Adrenal gland (tissue), 12 donors: ENCODE measurements around the gene KCNS1. TPM values are rescaled to one million over a fixed set of nuclear protein-coding genes. Genes with fewer than 3 reads are reported as not detected.
A peak's percentile ranks its signal among the peaks of the same experiment; 100 is the strongest.
"Not testable (repeated sequence)": the region's sequence is repeated elsewhere in the genome, so short reads cannot be mapped to it uniquely, and the experiment has no call there.

ENCODE experiments used
- DNase-seq, 7 donors: peaks; one replicate each; pipeline ENCODE4 v3.0.0-alpha.2; 2019 to 2020
- H3K27ac ChIP-seq, 5 donors: fragments of 200-600 bp; sonication (generic) in 4 of 5; 1 replicate in 3 of 5; 2 replicates in 2 of 5; pipeline versions ENCODE4 v1.5.1 to v1.8.0; 2016 to 2020; ENCODE audit warnings: mild to moderate bottlenecking in 1 of 5
- H3K27me3 ChIP-seq: fragments of 200-600 bp; 2 replicates; pipeline ENCODE4 v1.8.0; 2021
- H3K36me3 ChIP-seq, 2 donors: fragments of 200-600 bp; replicated peaks in 1 of 2; 1 replicate in 1 of 2; 2 replicates in 1 of 2; pipeline versions ENCODE4 v1.5.1 to v1.8.0; 2018 to 2022
- H3K4me1 ChIP-seq, 2 donors: fragments of 200-600 bp; replicated peaks in 1 of 2; 1 replicate in 1 of 2; 2 replicates in 1 of 2; pipeline versions ENCODE4 v1.5.1 to v1.8.0; 2018 to 2021
- H3K4me3 ChIP-seq, 4 donors: fragments of 200-600 bp; sonication (generic) in 3 of 4; one replicate each; pipeline ENCODE4 v1.5.1; 2016 to 2018
- H3K9me3 ChIP-seq, 3 donors: fragments of 200-600 bp; sonication (generic) in 1 of 3; replicated peaks in 1 of 3; 1 replicate in 2 of 3; 2 replicates in 1 of 3; pipeline versions ENCODE4 v1.5.1 to v1.8.0; 2016 to 2021
- POLR2A ChIP-seq, 2 donors: fragments of 450-650 bp; IDR thresholded peaks; one replicate each; pipeline ENCODE4 v1.6.1; 2017; ENCODE audit warnings: antibody characterized with exemption in 2 of 2, mild to moderate bottlenecking in 2 of 2, moderate library complexity in 1 of 2
- WGBS, 4 donors: extraction: QIAGEN DNeasy Blood & Tissue Kit in 2 of 4; methylation state at CpG; one replicate each; pipeline versions ENCODE4 v1.1.5 to v1.1.7; 2013 to 2017; 5-methylcytosine and 5-hydroxymethylcytosine counted together
- intact Hi-C, 2 donors: fragments of 100-400 bp; cut with DNase I; formaldehyde crosslinking; loops; one replicate each; pipeline versions ENCODE4 v1.14.1 to v1.15.0; 2022 to 2023
- polyA plus RNA-seq, 3 donors: library from polyadenylated mRNA; stranded (reverse); fragments of 200-250 nt in 2 of 3; fragments of 350-450 nt in 1 of 3; fragmentation: Illumina TruSeq in 1 of 3; extraction: RNeasy Lipid Tissue Mini Kit (QIAGEN cat#74804) in 1 of 3; gene quantifications; one replicate each; pipeline ENCODE4 v1.2.3, GENCODE V29; 2013 to 2014
- total RNA-seq, 9 donors: library from RNA; depleted of rRNA in 4 of 9; stranded (reverse); fragments of >200 nt in 4 of 9; fragments of 120-200 nt in 1 of 9; fragmentation: NEBNext Ultra II Directional in 1 of 9; extraction: Animal tissue kit (Norgen Biotek cat#: 25700) in 1 of 9; gene quantifications; one replicate each; pipeline versions ENCODE4 v1.1.0 to v1.2.4, GENCODE V29; 2013 to 2023
- TF ChIP-seq, protein P1 (sequence below), 6 experiments: fragments of 450-650 bp in 4 of 6; fragments of 200-600 bp in 2 of 6; sonication (generic) in 1 of 6; IDR thresholded peaks; 1 replicate in 5 of 6; 2 replicates in 1 of 6; pipeline versions ENCODE4 v1.5.1 to v1.8.0; 2016 to 2021; ENCODE audit warnings: antibody characterized with exemption in 6 of 6, mild to moderate bottlenecking in 2 of 6, moderate library complexity in 1 of 6
- donor health status: healthy with polysubstance abuse.
- donor health status: Bipolar disorder and iron deficiency.
- donor health status: DM: yes; HTN: yes; CAD: no.
- donor health status: DM: no; HTN: no; CAD: no.
- donor health status: DM: no; HTN: no; CAD: no.
- donor health status: DM: yes; HTN: yes; CAD: no.

The KCNS1 gene
- total and polyA plus RNA-seq, 12 donors = 0.21 to 3.7 (median 0.42) TPM

GRCh38 chr20:45067087-45067486 lies 33.8 kb downstream of the KCNS1 start:
- 93 to 100% (median 96%) methylated on average over 4 of the region's 4 CpGs for WGBS, 4 donors
- no peak for DNase-seq
- H3K27ac ChIP-seq = no peak overlapping the region
- TF ChIP-seq, protein P1, sequence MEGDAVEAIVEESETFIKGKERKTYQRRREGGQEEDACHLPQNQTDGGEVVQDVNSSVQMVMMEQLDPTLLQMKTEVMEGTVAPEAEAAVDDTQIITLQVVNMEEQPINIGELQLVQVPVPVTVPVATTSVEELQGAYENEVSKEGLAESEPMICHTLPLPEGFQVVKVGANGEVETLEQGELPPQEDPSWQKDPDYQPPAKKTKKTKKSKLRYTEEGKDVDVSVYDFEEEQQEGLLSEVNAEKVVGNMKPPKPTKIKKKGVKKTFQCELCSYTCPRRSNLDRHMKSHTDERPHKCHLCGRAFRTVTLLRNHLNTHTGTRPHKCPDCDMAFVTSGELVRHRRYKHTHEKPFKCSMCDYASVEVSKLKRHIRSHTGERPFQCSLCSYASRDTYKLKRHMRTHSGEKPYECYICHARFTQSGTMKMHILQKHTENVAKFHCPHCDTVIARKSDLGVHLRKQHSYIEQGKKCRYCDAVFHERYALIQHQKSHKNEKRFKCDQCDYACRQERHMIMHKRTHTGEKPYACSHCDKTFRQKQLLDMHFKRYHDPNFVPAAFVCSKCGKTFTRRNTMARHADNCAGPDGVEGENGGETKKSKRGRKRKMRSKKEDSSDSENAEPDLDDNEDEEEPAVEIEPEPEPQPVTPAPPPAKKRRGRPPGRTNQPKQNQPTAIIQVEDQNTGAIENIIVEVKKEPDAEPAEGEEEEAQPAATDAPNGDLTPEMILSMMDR (IDR thresholded peaks at IDR 0.05) = no peak
- no peak for TF ChIP-seq POLR2A (IDR thresholded peaks at IDR 0.05)
- intact Hi-C loops = no loop called here
- H3K36me3 ChIP-seq = no peaks in the 10 kb centered on the region
- H3K4me1 ChIP-seq = peaks cover 25 to 38% of the 10 kb centered on the region in 2 donors
- no peaks in the 10 kb centered on the region for H3K27me3 ChIP-seq
- no peak overlapping the region for H3K4me3 ChIP-seq
- H3K9me3 ChIP-seq = no peaks in the 10 kb centered on the region

DNA sequence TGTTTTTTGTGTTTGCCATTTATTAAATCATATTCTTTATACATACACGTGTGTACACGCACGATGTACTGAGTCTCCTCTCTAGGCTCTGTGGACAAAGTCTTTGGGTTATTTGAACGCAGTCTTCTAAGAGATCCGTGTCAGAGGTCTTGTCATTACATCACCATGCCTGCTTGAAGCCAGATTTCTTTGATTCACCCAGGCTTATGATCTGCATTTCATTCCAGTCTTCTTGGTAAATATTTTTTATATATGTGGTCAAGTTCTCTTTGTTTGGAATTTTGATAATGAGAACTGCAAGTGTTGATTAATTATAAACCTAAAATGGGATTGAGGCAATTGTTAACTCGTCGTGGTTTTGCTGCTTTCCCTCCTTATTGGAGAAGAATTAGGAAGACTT lies 34.6 kb downstream of the KCNS1 start:
- Histone ChIP-seq H3K9me3 (no peaks in the 10 kb centered on the region), H3K4me3 (no peak overlapping the region), H3K36me3 (no peaks in the 10 kb centered on the region), H3K27me3 (no peaks in the 10 kb centered on the region), H3K4me1 (peaks cover 19 to 31% of the 10 kb centered on the region in 2 donors), H3K27ac (no peak overlapping the region)
- 91 to 94% (median 93%) methylated on average over 7 of the region's 7 CpGs for WGBS, 4 donors
- DNase-seq = no peak
- TF ChIP-seq, protein P1 (IDR thresholded peaks at IDR 0.05) = no peak
- no peak for TF ChIP-seq POLR2A (IDR thresholded peaks at IDR 0.05)
- intact Hi-C loops = no loop called here

GRCh38 chr20:45064812-45065211 lies 36.1 kb downstream of the KCNS1 start:
- TF ChIP-seq, protein P1 (IDR thresholded peaks at IDR 0.05) = no peak
- TF ChIP-seq POLR2A (IDR thresholded peaks at IDR 0.05) = no peak
- H3K9me3 ChIP-seq = no peaks in the 10 kb centered on the region
- H3K27ac ChIP-seq = no peak overlapping the region
- H3K36me3 ChIP-seq = no peaks in the 10 kb centered on the region
- intact Hi-C loops = no loop called here
- H3K27me3 ChIP-seq = no peaks in the 10 kb centered on the region
- no peak for DNase-seq
- H3K4me3 ChIP-seq = no peak overlapping the region
- peaks cover 9 to 21% of the 10 kb centered on the region in 2 donors for H3K4me1 ChIP-seq

DNA sequence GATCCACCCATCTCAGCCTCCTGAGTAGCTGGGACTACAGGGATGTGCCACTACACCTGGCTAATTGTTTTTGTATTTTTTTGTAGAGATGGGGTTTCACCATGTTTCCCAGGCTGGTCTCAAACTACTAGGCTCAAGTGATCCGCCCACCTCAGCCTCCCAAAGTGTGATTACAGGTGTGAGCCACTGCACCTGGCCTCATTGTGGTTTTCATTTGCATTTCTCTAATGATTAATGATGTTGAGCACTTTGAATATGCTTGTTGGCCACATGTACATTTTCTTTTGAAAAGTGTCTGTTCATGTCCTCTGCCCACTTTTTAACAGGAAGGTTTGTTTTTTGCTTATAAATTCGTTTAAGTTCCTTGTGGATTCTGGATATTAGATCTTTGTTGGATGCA lies 37.8 kb downstream of the KCNS1 start:
- H3K4me3 ChIP-seq, H3K27ac ChIP-seq, H3K27me3 ChIP-seq, H3K36me3 ChIP-seq, intact Hi-C loops, H3K9me3 ChIP-seq, DNase-seq: not testable (repeated sequence)
- peaks cover 5 to 10% of the 10 kb centered on the region in 2 donors for H3K4me1 ChIP-seq
- WGBS, 4 donors = 93 to 98% (median 96%) methylated on average over 2 of the region's 2 CpGs

DNA sequence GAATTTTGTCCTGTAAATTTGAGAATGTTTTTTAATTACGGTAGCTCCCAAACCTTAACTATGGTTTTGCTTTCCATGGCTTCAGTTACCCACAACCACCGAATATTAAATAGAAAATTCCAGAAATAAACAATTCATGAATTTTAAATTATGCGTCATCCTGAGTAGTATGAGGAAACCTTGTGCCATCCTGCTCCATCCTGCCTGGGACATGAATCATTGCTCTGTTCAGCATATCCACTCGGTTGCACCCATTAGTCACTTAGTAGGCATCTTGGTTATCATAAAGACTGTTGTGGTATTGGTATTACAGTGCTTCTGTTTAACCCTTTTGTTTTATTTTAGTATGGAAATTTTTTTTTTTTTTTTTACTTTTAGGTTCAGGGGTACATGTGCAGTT lies 39.7 kb downstream of the KCNS1 start:
- H3K36me3 ChIP-seq = no peaks in the 10 kb centered on the region
- H3K9me3 ChIP-seq = no peaks in the 10 kb centered on the region
- no peaks in the 10 kb centered on the region for H3K27me3 ChIP-seq
- WGBS, 4 donors = 73 to 81% (median 75%) methylated on average over 4 of the region's 4 CpGs
- no peaks in the 10 kb centered on the region for H3K4me1 ChIP-seq
- no peak for TF ChIP-seq POLR2A (IDR thresholded peaks at IDR 0.05)
- TF ChIP-seq, protein P1 (IDR thresholded peaks at IDR 0.05) = no peak
- intact Hi-C loops = no loop called here
- H3K27ac ChIP-seq = no peak overlapping the region
- no peak overlapping the region for H3K4me3 ChIP-seq
- DNase-seq = peak in 1 of 7 donors; percentile 12
